WTC11 (cell line): Measurements from ENCODE around the gene ZER1.

ENCODE experiments used
- CREB1 ChIP-seq: sonication (generic); formaldehyde crosslinking; IDR thresholded peaks from 2 replicates; pipeline ENCODE4 v1.8.0; 2023; ENCODE audit warnings: mild to moderate bottlenecking, missing genetic modification reagents
- JUN ChIP-seq: sonication (generic); formaldehyde crosslinking; IDR thresholded peaks from 2 replicates; pipeline ENCODE4 v1.8.0; 2023; ENCODE audit warnings: mild to moderate bottlenecking, missing genetic modification reagents
- MAX ChIP-seq: sonication (generic); formaldehyde crosslinking; IDR thresholded peaks from 2 replicates; pipeline ENCODE4 v1.8.0; 2022; ENCODE audit warnings: mild to moderate bottlenecking, missing genetic modification reagents
- NFYB ChIP-seq: sonication (generic); formaldehyde crosslinking; conservative IDR thresholded peaks from 2 replicates; pipeline ENCODE4 v1.8.0; 2022; ENCODE audit warnings: low read depth, missing genetic modification reagents
- RELA ChIP-seq: sonication (generic); formaldehyde crosslinking; IDR thresholded peaks from 2 replicates; pipeline ENCODE4 v1.8.1; 2022; ENCODE audit warnings: missing genetic modification reagents, mild to moderate bottlenecking, borderline replicate concordance
- SMAD4 ChIP-seq: sonication (generic); formaldehyde crosslinking; IDR thresholded peaks from 2 replicates; pipeline ENCODE4 v1.8.0; 2022; ENCODE audit warnings: mild to moderate bottlenecking, missing genetic modification reagents
- TEAD4 ChIP-seq: sonication (generic); formaldehyde crosslinking; IDR thresholded peaks from 2 replicates; pipeline ENCODE4 v1.8.0; 2022; ENCODE audit warnings: mild to moderate bottlenecking, missing genetic modification reagents
- USF1 ChIP-seq: sonication (generic); formaldehyde crosslinking; IDR thresholded peaks from 2 replicates; pipeline ENCODE4 v1.8.0; 2022; ENCODE audit warnings: mild to moderate bottlenecking, missing genetic modification reagents
- ZBTB21 ChIP-seq: sonication (generic); formaldehyde crosslinking; IDR thresholded peaks from 2 replicates; pipeline ENCODE4 v1.8.1; 2023; ENCODE audit warnings: mild to moderate bottlenecking, missing genetic modification reagents, borderline replicate concordance
- ZNF138 ChIP-seq: sonication (generic); formaldehyde crosslinking; conservative IDR thresholded peaks from 2 replicates; pipeline ENCODE4 v1.8.1; 2022; ENCODE audit warnings: mild to moderate bottlenecking, moderate library complexity, missing genetic modification reagents
- TF ChIP-seq, protein P1 (sequence below): fragments of 200-600 bp; IDR thresholded peaks from 2 replicates; pipeline ENCODE4 v1.8.0; 2022; ENCODE audit warnings: antibody characterized with exemption

GRCh38 chr9:128808543-128808942 lies 36.8 kb upstream of the ZER1 start:
- no peak for TF ChIP-seq TEAD4 (CRISPR knock-in tag)
- no peak for TF ChIP-seq USF1 (CRISPR knock-in tag)
- TF ChIP-seq, protein P1, sequence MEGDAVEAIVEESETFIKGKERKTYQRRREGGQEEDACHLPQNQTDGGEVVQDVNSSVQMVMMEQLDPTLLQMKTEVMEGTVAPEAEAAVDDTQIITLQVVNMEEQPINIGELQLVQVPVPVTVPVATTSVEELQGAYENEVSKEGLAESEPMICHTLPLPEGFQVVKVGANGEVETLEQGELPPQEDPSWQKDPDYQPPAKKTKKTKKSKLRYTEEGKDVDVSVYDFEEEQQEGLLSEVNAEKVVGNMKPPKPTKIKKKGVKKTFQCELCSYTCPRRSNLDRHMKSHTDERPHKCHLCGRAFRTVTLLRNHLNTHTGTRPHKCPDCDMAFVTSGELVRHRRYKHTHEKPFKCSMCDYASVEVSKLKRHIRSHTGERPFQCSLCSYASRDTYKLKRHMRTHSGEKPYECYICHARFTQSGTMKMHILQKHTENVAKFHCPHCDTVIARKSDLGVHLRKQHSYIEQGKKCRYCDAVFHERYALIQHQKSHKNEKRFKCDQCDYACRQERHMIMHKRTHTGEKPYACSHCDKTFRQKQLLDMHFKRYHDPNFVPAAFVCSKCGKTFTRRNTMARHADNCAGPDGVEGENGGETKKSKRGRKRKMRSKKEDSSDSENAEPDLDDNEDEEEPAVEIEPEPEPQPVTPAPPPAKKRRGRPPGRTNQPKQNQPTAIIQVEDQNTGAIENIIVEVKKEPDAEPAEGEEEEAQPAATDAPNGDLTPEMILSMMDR, result no peak
- no peak for TF ChIP-seq JUN (CRISPR knock-in tag)
- no peak for TF ChIP-seq RELA (CRISPR knock-in tag)
- TF ChIP-seq NFYB, result no peak
- no peak for TF ChIP-seq CREB1
- no peak for TF ChIP-seq SMAD4 (CRISPR knock-in tag)
- no peak for TF ChIP-seq ZNF138 (CRISPR knock-in tag)
- TF ChIP-seq MAX (CRISPR knock-in tag), result no peak
- TF ChIP-seq ZBTB21 (CRISPR knock-in tag), result no peak
